Measurements from ENCODE around the gene MARCO. TPM values are rescaled to one million over a fixed set of nuclear protein-coding genes. Genes with fewer than 3 reads are reported as not detected.

Gene MARCO
- total and polyA plus RNA-seq, 4 donors = 21.8 to 113 (median 61.6) TPM

DNA sequence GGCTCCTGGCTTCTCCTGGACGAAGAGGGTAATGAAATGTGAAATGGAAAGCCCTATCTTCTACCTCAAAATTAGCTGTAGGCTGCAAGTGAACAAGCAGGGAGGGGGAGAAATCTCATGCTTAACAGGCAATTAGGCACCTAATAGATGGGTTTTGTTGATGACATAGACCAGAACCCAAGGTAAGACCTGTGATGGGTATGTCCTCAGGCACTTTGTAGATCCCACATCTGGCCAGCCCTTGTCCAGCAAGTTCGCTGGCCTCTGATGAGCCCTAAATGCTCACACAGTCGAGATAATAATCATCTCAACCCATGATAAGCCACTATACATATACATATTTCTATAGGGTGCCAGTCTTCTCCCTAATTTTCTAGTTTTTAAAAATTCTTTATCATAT, 82.6 kb downstream of the MARCO start:
- TF ChIP-seq SP1 (IDR thresholded peaks at IDR 0.05) (no peak), JUND (IDR thresholded peaks at IDR 0.05) (no peak), RAD21 (IDR thresholded peaks at IDR 0.05) (no peak), EGR1 (IDR thresholded peaks at IDR 0.05; ENCODE audit: low read depth in 2 of 2) (no peak), GABPA (IDR thresholded peaks at IDR 0.05 in 1 of 2, conservative IDR thresholded peaks at IDR 0.05 in 1 of 2) (no peak), RXRA (IDR thresholded peaks at IDR 0.05) (no peak), FOXA1 (IDR thresholded peaks at IDR 0.05) (no peak), ATF3 (IDR thresholded peaks at IDR 0.05) (no peak), HNF4G (IDR thresholded peaks at IDR 0.05) (no peak)
- TF ChIP-seq, protein P1, sequence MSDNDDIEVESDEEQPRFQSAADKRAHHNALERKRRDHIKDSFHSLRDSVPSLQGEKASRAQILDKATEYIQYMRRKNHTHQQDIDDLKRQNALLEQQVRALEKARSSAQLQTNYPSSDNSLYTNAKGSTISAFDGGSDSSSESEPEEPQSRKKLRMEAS (IDR thresholded peaks at IDR 0.05) = no peak
- TF ChIP-seq, protein P2, sequence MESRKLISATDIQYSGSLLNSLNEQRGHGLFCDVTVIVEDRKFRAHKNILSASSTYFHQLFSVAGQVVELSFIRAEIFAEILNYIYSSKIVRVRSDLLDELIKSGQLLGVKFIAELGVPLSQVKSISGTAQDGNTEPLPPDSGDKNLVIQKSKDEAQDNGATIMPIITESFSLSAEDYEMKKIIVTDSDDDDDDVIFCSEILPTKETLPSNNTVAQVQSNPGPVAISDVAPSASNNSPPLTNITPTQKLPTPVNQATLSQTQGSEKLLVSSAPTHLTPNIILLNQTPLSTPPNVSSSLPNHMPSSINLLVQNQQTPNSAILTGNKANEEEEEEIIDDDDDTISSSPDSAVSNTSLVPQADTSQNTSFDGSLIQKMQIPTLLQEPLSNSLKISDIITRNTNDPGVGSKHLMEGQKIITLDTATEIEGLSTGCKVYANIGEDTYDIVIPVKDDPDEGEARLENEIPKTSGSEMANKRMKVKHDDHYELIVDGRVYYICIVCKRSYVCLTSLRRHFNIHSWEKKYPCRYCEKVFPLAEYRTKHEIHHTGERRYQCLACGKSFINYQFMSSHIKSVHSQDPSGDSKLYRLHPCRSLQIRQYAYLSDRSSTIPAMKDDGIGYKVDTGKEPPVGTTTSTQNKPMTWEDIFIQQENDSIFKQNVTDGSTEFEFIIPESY (IDR thresholded peaks at IDR 0.05) = no peak
- 68% methylated on average over 3 of the region's 3 CpGs for WGBS
- H3K4me3 ChIP-seq (ENCODE audit: low read depth in 1 of 3, low read length in 3 of 3) = no peak overlapping the region
- H3K4me1 ChIP-seq (ENCODE audit: control insufficient read depth in 4 of 4, insufficient read depth in 4 of 4, low read length in 3 of 4) = no peaks in the 10 kb centered on the region
- no peak overlapping the region for H3K27ac ChIP-seq (ENCODE audit: low read depth in 1 of 2, low read length in 2 of 2)
- H3K9ac ChIP-seq (ENCODE audit: low read depth in 1 of 2, low read length in 2 of 2) = no peak overlapping the region
- H3K9me3 ChIP-seq (ENCODE audit: control insufficient read depth in 4 of 4, low read length in 3 of 4) = no peaks in the 10 kb centered on the region
- H3K36me3 ChIP-seq (ENCODE audit: control insufficient read depth in 4 of 4, insufficient read depth in 3 of 4, low read depth in 1 of 4, low read length in 3 of 4) = no peaks in the 10 kb centered on the region
- no peak for DNase-seq (ENCODE audit: low spot score)
- H3K27me3 ChIP-seq (ENCODE audit: control insufficient read depth in 4 of 4, insufficient read depth in 4 of 4, low read length in 3 of 4) = peaks cover 0 to 3% (median 0%) of the 10 kb centered on the region in 4 donors

GRCh38 chr2:119025013-119025412, 83.0 kb downstream of the MARCO start:
- TF ChIP-seq YY1 (IDR thresholded peaks at IDR 0.05) = no peak
- no peak for TF ChIP-seq NR2F2 (IDR thresholded peaks at IDR 0.05)
- no peak for TF ChIP-seq HNF4G (IDR thresholded peaks at IDR 0.05)
- TF ChIP-seq SP1 (IDR thresholded peaks at IDR 0.05) = no peak
- TF ChIP-seq RXRA (IDR thresholded peaks at IDR 0.05) = no peak
- no peak for TF ChIP-seq ATF3 (IDR thresholded peaks at IDR 0.05)
- TF ChIP-seq, protein P2 (IDR thresholded peaks at IDR 0.05) = no peak
- TF ChIP-seq JUND (IDR thresholded peaks at IDR 0.05) = no peak
- no peak for TF ChIP-seq FOXA1 (IDR thresholded peaks at IDR 0.05)
- TF ChIP-seq TAF1 (conservative IDR thresholded peaks at IDR 0.05) = no peak
- no peak for TF ChIP-seq GABPA (IDR thresholded peaks at IDR 0.05 in 1 of 2, conservative IDR thresholded peaks at IDR 0.05 in 1 of 2)
- Histone ChIP-seq H3K27me3 (ENCODE audit: control insufficient read depth in 4 of 4, insufficient read depth in 4 of 4, low read length in 3 of 4) (peaks cover 0 to 3% (median under 1%) of the 10 kb centered on the region in 4 donors), H3K4me3 (ENCODE audit: low read depth in 1 of 3, low read length in 3 of 3) (no peak overlapping the region), H3K27ac (ENCODE audit: low read depth in 1 of 2, low read length in 2 of 2) (no peak overlapping the region), H3K9ac (ENCODE audit: low read depth in 1 of 2, low read length in 2 of 2) (no peak overlapping the region), H3K36me3 (ENCODE audit: control insufficient read depth in 4 of 4, insufficient read depth in 3 of 4, low read depth in 1 of 4, low read length in 3 of 4) (no peaks in the 10 kb centered on the region), H3K4me1 (ENCODE audit: control insufficient read depth in 4 of 4, insufficient read depth in 4 of 4, low read length in 3 of 4) (no peaks in the 10 kb centered on the region), H3K9me3 (ENCODE audit: control insufficient read depth in 4 of 4, low read length in 3 of 4) (no peaks in the 10 kb centered on the region)
- DNase-seq (ENCODE audit: low spot score) = no peak
- WGBS = 77% methylated on average over 7 of the region's 7 CpGs
